ENCODE data around the gene PDE6A. TPM values are rescaled to one million over a fixed set of nuclear protein-coding genes. Genes with fewer than 3 reads are reported as not detected.
A peak's percentile ranks its signal among the peaks of the same experiment; 100 is the strongest.

The PDE6A gene
- total and polyA plus RNA-seq, 2 experiments from 2014 or later, result 3.6 to 3.9 TPM

DNA sequence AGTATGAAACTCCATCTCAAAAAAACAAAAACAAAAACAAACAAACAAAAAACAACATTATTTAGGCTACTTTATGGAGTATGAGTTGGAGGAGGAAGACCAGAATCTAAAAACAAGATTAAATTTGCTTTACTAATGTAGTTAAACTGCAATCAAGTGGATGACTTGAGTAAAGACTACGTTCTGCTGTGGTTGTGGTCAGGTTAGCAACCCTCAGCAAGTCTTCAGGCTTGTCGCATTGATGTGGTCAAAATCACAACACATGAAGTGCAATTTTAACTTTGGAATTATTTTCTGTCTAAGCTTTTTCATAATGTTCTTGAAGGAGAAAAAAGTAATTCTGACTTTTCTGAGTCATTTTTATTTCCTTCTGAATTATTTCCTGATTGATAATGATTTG lies 43.1 kb downstream of the PDE6A start:
- no peak overlapping the region for H3K4me2 ChIP-seq
- H3K27ac ChIP-seq, result peak overlapping the region; percentile 39
- H3K9me2 ChIP-seq (replicated peaks; ENCODE audit: insufficient read depth), result no peaks in the 10 kb centered on the region
- H4K20me1 ChIP-seq (ENCODE audit: insufficient read depth, poor library complexity, severe bottlenecking), result no peaks in the 10 kb centered on the region
- H3K4me3 ChIP-seq, result no peak overlapping the region
- H3K36me3 ChIP-seq (replicated peaks; ENCODE audit: insufficient read depth, low read depth), result no peaks in the 10 kb centered on the region
- DNase-seq (ENCODE audit: low spot score), result no peak
- WGBS (ENCODE audit: low lambda C conversion rate, missing lambda C conversion rate), result 90% methylated on average over 2 of the region's 2 CpGs
- TF ChIP-seq EZH2 (IDR thresholded peaks at IDR 0.05; ENCODE audit: borderline replicate concordance) (no peak), EZH2phosphoT487 (IDR thresholded peaks at IDR 0.05; ENCODE audit: low read depth, severe bottlenecking, unreplicated experiment) (no peak)
- TF ChIP-seq, protein P1, sequence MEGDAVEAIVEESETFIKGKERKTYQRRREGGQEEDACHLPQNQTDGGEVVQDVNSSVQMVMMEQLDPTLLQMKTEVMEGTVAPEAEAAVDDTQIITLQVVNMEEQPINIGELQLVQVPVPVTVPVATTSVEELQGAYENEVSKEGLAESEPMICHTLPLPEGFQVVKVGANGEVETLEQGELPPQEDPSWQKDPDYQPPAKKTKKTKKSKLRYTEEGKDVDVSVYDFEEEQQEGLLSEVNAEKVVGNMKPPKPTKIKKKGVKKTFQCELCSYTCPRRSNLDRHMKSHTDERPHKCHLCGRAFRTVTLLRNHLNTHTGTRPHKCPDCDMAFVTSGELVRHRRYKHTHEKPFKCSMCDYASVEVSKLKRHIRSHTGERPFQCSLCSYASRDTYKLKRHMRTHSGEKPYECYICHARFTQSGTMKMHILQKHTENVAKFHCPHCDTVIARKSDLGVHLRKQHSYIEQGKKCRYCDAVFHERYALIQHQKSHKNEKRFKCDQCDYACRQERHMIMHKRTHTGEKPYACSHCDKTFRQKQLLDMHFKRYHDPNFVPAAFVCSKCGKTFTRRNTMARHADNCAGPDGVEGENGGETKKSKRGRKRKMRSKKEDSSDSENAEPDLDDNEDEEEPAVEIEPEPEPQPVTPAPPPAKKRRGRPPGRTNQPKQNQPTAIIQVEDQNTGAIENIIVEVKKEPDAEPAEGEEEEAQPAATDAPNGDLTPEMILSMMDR (IDR thresholded peaks at IDR 0.05; ENCODE audit: poor library complexity), result no peak
- H2AFZ ChIP-seq, result no peak overlapping the region
- no peaks in the 10 kb centered on the region for H3K27me3 ChIP-seq
- H3K79me2 ChIP-seq, result no peaks in the 10 kb centered on the region
- peaks cover 16% of the 10 kb centered on the region for H3K4me1 ChIP-seq (ENCODE audit: insufficient read depth)
- no peaks in the 10 kb centered on the region for H3K9me3 ChIP-seq (ENCODE audit: low read depth)

DNA sequence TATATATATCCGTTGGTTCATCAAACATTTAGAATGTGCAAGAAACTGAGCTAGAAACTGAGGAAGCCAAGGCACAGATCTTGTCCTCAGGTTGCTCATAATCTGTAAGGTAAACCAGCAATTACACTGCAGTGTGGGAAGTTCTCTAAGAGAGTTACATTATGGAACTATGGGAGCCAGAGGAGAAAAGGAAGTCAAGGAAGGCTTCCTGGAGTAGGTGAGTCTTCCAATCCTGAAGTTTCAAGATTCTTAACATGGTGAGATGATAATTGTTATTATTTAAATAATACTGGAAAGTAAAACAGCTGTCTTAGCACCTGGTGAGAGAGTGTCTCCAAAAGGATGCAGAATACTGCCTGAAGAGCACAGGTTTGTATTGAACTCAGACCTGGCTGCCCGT lies 44.2 kb downstream of the PDE6A start:
- Histone ChIP-seq H3K4me2 (no peak overlapping the region), H3K4me1 (ENCODE audit: insufficient read depth) (peaks cover 21% of the 10 kb centered on the region), H3K27me3 (no peaks in the 10 kb centered on the region), H3K36me3 (replicated peaks; ENCODE audit: insufficient read depth, low read depth) (no peaks in the 10 kb centered on the region), H3K4me3 (no peak overlapping the region), H3K27ac (no peak overlapping the region), H3K79me2 (no peaks in the 10 kb centered on the region), H4K20me1 (ENCODE audit: insufficient read depth, poor library complexity, severe bottlenecking) (no peaks in the 10 kb centered on the region), H2AFZ (no peak overlapping the region), H3K9me3 (ENCODE audit: low read depth) (no peaks in the 10 kb centered on the region), H3K9me2 (replicated peaks; ENCODE audit: insufficient read depth) (no peaks in the 10 kb centered on the region)
- 35% methylated on average over 2 of the region's 2 CpGs for whole genome bisulfite sequencing (ENCODE audit: low lambda C conversion rate, missing lambda C conversion rate)
- no peak for TF ChIP-seq EZH2phosphoT487 (IDR thresholded peaks at IDR 0.05; ENCODE audit: low read depth, severe bottlenecking, unreplicated experiment)
- TF ChIP-seq, protein P1 (IDR thresholded peaks at IDR 0.05; ENCODE audit: poor library complexity), result no peak
- no peak for TF ChIP-seq EZH2 (IDR thresholded peaks at IDR 0.05; ENCODE audit: borderline replicate concordance)
- no peak for DNase-seq (ENCODE audit: low spot score)

DNA sequence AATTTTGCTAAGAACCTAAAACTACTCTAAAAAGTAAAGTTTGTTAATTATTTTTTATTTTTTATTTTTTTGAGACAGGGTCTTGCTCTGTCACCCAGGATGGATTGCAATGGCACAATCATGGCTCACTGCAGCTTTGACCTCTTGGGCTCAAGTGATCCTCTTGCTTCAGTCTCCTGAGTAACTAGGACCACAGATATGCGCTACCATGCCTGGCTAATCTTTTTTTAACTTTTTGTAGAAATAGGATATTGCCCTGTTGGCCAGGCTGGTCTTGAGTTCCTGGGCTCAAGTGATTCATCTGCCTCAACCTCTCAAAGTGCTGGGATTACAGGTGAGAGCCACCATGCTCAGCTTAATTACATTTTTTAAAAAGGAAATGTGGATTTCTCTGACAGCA lies 45.8 kb downstream of the PDE6A start:
- Histone ChIP-seq H3K4me3 (no peak overlapping the region), H3K36me3 (replicated peaks; ENCODE audit: insufficient read depth, low read depth) (no peaks in the 10 kb centered on the region), H3K4me1 (ENCODE audit: insufficient read depth) (peaks cover 11% of the 10 kb centered on the region), H2AFZ (no peak overlapping the region), H3K27me3 (no peaks in the 10 kb centered on the region), H3K9me3 (ENCODE audit: low read depth) (no peaks in the 10 kb centered on the region), H4K20me1 (ENCODE audit: insufficient read depth, poor library complexity, severe bottlenecking) (no peaks in the 10 kb centered on the region), H3K79me2 (no peaks in the 10 kb centered on the region), H3K27ac (no peak overlapping the region), H3K4me2 (no peak overlapping the region), H3K9me2 (replicated peaks; ENCODE audit: insufficient read depth) (no peaks in the 10 kb centered on the region)
- TF ChIP-seq, protein P1 (IDR thresholded peaks at IDR 0.05; ENCODE audit: poor library complexity), result no peak
- TF ChIP-seq EZH2 (IDR thresholded peaks at IDR 0.05; ENCODE audit: borderline replicate concordance) (no peak), EZH2phosphoT487 (IDR thresholded peaks at IDR 0.05; ENCODE audit: low read depth, severe bottlenecking, unreplicated experiment) (no peak)
- 95% methylated on average over 1 of the region's 1 CpG for WGBS (ENCODE audit: low lambda C conversion rate, missing lambda C conversion rate)
- DNase-seq (ENCODE audit: low spot score), result no peak

Measured in hepatocyte (in vitro differentiated cells).